DOHH2 (cell line): ENCODE results near the gene TGM2.

Experiments
- H3F3A ChIP-seq: fragments of 200-600 bp; sonication (generic), shearing (Covaris generic); 2 replicates; pipeline ENCODE4 v1.6.0; 2016; ENCODE audit warnings: antibody characterized with exemption, mild to moderate bottlenecking; ENCODE audit not compliant: control insufficient read depth, insufficient read depth
- H3K27ac ChIP-seq: fragments of 200-600 bp; sonication (generic); 2 replicates; pipeline ENCODE4 v1.5.1; 2014; ENCODE audit warnings: low read depth, mild to moderate bottlenecking, low read length, moderate library complexity
- H3K27me3 ChIP-seq: fragments of 200-600 bp; sonication (generic); 2 replicates; pipeline ENCODE4 v1.6.1; 2014; ENCODE audit warnings: mild to moderate bottlenecking, low read length, mixed read lengths; ENCODE audit not compliant: control insufficient read depth
- H3K36me3 ChIP-seq: fragments of 200-600 bp; sonication (generic); 2 replicates; pipeline ENCODE4 v1.6.1; 2014; ENCODE audit warnings: mild to moderate bottlenecking, low read length, moderate library complexity, mixed read lengths; ENCODE audit not compliant: control insufficient read depth
- H3K4me1 ChIP-seq: fragments of 200-600 bp; sonication (generic); 2 replicates; pipeline ENCODE4 v1.6.1; 2014; ENCODE audit warnings: mild to moderate bottlenecking, low read length, mixed read lengths; ENCODE audit not compliant: control insufficient read depth
- H3K4me2 ChIP-seq: fragments of 200-600 bp; sonication (generic); 2 replicates; pipeline ENCODE4 v1.6.0; 2014; ENCODE audit warnings: mild to moderate bottlenecking, low read length, moderate library complexity
- H3K4me3 ChIP-seq: fragments of 200-600 bp; sonication (generic); 2 replicates; pipeline ENCODE4 v1.5.1; 2014; ENCODE audit warnings: mild to moderate bottlenecking, low read length, mixed read lengths
- H3K79me2 ChIP-seq: fragments of 200-600 bp; sonication (generic); 2 replicates; pipeline ENCODE4 v1.6.1; 2014; ENCODE audit warnings: mild to moderate bottlenecking, low read length, mixed read lengths; ENCODE audit not compliant: control insufficient read depth
- H3K9me2 ChIP-seq: fragments of 200-600 bp; sonication (generic); replicated peaks from 2 replicates; pipeline ENCODE4 v1.6.1; 2014; ENCODE audit warnings: mild to moderate bottlenecking, low read length, mixed read lengths; ENCODE audit not compliant: control insufficient read depth
- H3K9me3 ChIP-seq: fragments of 200-600 bp; sonication (generic); 2 replicates; pipeline ENCODE4 v1.6.1; 2014; ENCODE audit warnings: antibody characterized with exemption, low read length, mixed read lengths; ENCODE audit not compliant: control insufficient read depth, insufficient read depth
- H4K20me1 ChIP-seq: fragments of 200-600 bp; sonication (generic); 2 replicates; pipeline ENCODE4 v1.6.0; 2014; ENCODE audit warnings: low read depth, mild to moderate bottlenecking, antibody characterized with exemption, low read length, moderate library complexity; ENCODE audit not compliant: control insufficient read depth, insufficient read depth
- EZH2phosphoT487 ChIP-seq: fragments of 200-600 bp; sonication (generic); IDR thresholded peaks from 2 replicates; pipeline ENCODE4 v1.6.1; 2017; ENCODE audit warnings: borderline replicate concordance, mild to moderate bottlenecking, antibody characterized with exemption, low read length, moderate library complexity, mixed read lengths
- TF ChIP-seq, protein P1 (sequence below): fragments of 200-600 bp; sonication (generic); IDR thresholded peaks from one replicate; pipeline ENCODE4 v1.5.1; 2014; ENCODE audit warnings: antibody characterized with exemption, mild to moderate bottlenecking, low read depth, low read length; ENCODE audit not compliant: poor library complexity, severe bottlenecking

Gene TGM2

DNA sequence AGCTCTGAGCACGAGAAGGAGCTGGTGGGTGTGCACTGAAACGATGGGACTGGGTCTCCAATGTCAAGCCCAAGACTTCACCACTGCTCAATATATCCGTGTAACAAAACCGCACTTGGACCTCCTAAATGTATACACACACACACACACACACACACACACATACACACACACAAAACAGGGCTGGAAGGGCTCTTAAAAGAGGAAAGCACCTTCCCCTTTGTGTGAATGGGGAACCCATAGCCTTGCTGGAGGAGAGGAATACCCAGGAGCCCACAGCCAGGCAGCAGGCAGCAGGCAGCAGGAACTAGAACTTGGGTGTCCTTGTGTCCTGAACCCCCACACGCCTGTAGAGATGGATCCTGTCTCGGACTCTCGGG, 29.8 kb downstream of the TGM2 start:
- no peaks in the 10 kb centered on the region for H3F3A ChIP-seq
- H3K9me3 ChIP-seq: no peaks in the 10 kb centered on the region
- no peaks in the 10 kb centered on the region for H4K20me1 ChIP-seq
- H3K27me3 ChIP-seq: no peaks in the 10 kb centered on the region
- no peaks in the 10 kb centered on the region for H3K36me3 ChIP-seq
- no peaks in the 10 kb centered on the region for H3K79me2 ChIP-seq
- H3K4me1 ChIP-seq: no peaks in the 10 kb centered on the region
- H3K4me3 ChIP-seq: no peak overlapping the region
- TF ChIP-seq, protein P1, sequence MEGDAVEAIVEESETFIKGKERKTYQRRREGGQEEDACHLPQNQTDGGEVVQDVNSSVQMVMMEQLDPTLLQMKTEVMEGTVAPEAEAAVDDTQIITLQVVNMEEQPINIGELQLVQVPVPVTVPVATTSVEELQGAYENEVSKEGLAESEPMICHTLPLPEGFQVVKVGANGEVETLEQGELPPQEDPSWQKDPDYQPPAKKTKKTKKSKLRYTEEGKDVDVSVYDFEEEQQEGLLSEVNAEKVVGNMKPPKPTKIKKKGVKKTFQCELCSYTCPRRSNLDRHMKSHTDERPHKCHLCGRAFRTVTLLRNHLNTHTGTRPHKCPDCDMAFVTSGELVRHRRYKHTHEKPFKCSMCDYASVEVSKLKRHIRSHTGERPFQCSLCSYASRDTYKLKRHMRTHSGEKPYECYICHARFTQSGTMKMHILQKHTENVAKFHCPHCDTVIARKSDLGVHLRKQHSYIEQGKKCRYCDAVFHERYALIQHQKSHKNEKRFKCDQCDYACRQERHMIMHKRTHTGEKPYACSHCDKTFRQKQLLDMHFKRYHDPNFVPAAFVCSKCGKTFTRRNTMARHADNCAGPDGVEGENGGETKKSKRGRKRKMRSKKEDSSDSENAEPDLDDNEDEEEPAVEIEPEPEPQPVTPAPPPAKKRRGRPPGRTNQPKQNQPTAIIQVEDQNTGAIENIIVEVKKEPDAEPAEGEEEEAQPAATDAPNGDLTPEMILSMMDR: no peak
- no peak for TF ChIP-seq EZH2phosphoT487
- no peaks in the 10 kb centered on the region for H3K9me2 ChIP-seq
- H3K27ac ChIP-seq: no peak overlapping the region
- no peak overlapping the region for H3K4me2 ChIP-seq

DNA sequence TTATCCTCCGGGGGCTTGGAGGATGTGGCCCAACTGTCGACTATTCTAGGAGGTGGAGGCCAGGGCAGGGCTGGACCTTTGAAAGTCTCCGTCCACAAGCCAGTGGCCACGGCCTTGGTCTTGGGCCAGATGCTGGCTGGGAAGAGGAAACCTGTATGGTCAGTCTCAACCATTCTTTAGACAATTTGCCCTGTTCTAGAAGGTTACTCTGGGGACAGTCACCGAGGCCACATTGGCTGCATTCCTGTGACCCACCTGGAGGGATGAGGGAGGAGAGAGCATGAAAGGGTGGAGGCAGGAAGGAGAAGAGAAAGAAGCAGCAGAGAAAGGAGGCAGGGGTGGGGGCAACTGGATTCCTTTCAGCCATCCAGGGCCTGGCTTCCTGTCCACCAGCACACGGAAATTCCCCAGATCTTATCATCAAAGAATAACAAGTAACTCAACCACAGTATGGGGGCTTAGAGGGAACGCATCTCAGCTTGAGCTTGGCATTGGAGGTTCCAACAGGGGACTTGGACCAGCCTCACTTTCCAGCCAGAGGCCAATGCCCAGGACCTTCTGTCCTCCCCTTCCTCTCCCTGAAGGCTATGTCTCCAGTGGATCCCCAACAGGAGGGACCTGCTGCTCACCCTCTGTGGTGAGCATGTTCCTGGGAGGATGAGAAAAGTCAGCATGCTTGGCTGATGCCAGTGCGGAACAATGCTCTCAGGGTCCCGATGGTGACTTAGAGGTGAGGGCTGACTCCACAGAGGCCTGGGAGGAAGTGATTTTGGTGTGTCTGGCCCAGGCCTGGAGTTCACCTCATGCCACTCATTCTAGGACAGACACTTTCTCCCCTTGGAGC, 30.4 kb downstream of the TGM2 start:
- H3K9me3 ChIP-seq: no peaks in the 10 kb centered on the region
- no peak overlapping the region for H3K27ac ChIP-seq
- H3F3A ChIP-seq: no peaks in the 10 kb centered on the region
- H3K27me3 ChIP-seq: no peaks in the 10 kb centered on the region
- no peak overlapping the region for H3K4me2 ChIP-seq
- H3K4me3 ChIP-seq: no peak overlapping the region
- TF ChIP-seq, protein P1: no peak
- no peak for TF ChIP-seq EZH2phosphoT487
- no peaks in the 10 kb centered on the region for H3K4me1 ChIP-seq
- no peaks in the 10 kb centered on the region for H3K36me3 ChIP-seq
- H3K79me2 ChIP-seq: no peaks in the 10 kb centered on the region
- no peaks in the 10 kb centered on the region for H3K9me2 ChIP-seq
- H4K20me1 ChIP-seq: no peaks in the 10 kb centered on the region

DNA sequence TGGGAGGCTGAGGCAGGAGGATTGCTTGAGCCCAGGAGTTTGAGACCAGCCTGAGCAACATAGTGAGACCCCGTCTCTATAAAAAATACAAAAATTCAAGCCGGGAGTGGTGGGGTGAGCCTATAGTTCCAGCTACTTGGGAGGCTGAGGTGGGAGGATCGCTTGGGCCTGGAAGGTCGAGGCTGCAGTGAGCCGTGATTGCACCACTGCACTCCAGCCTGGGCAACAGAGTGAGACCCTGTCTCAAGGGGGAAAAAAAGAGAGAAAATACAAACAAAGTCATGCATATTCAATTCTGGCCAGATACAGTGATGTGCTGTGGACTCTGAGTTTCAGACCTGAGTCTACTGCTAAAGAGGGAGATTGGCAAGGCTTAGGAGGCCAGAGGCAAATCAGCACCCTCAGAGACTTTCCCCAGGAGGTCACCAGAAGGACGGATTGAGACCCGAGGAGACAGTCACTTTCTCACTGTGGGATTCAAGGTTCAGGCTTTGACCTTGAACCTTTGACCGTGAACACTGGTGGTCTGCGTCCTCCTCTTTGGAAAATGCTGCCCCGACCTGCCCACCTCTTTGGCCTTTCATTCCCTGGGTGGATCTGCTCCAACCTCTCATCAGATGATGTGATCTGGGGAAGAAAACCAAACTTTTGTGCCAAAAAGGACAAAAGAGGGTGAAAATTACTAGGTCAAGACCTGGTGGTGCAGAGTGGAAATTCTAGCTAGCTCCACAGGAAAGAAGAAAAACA, 31.2 kb downstream of the TGM2 start:
- Histone ChIP-seq H3K4me1 (no peaks in the 10 kb centered on the region), H3F3A (no peaks in the 10 kb centered on the region), H3K36me3 (no peaks in the 10 kb centered on the region), H4K20me1 (no peaks in the 10 kb centered on the region), H3K9me3 (no peaks in the 10 kb centered on the region), H3K4me2 (no peak overlapping the region), H3K27me3 (no peaks in the 10 kb centered on the region), H3K27ac (no peak overlapping the region), H3K79me2 (no peaks in the 10 kb centered on the region), H3K4me3 (no peak overlapping the region), H3K9me2 (no peaks in the 10 kb centered on the region)
- TF ChIP-seq, protein P1: no peak
- TF ChIP-seq EZH2phosphoT487: no peak
